Left cardiac atrium (tissue), 4 donors: ENCODE measurements around the gene BSN. TPM values are rescaled to one million over a fixed set of nuclear protein-coding genes. Genes with fewer than 3 reads are reported as not detected.

Experiments
- ATAC-seq, 2 donors: fragments of 200-7000 bp; cut with Tn5 transposase; one replicate each; pipeline ENCODE4 v1.9.1; 2020; ENCODE audit warnings: mild to moderate bottlenecking in 2 of 2, moderate library complexity in 2 of 2
- DNase-seq: peaks from one replicate; pipeline ENCODE4 v3.0.0-alpha.2; 2020
- intact Hi-C, 2 donors: fragments of 100-400 bp; cut with DNase I; formaldehyde crosslinking; loops; one replicate each; pipeline versions ENCODE4 v1.14.1 to v1.15.1; 2022 to 2023
- total RNA-seq, 2 donors: library from RNA; stranded (reverse); fragmentation: NEBNext Ultra II Directional; extraction: Animal tissue kit (Norgen Biotek cat#: 25700); gene quantifications; one replicate each; pipeline ENCODE4 v1.2.1, GENCODE V29; 2021
- donor health status: DM: no; HTN: yes; CAD: no.
- donor health status: DM: no; HTN: yes; CAD: no; lungs with severe emphysema.
- donor health status: DM: yes; HTN: yes; CAD: no.
- donor health status: Dilated cardiomyopathy.

BSN gene
- total RNA-seq, 2 donors from 2014 or later = 0.27 to 0.39 TPM

GRCh38 chr3:49700014-49700413, 145.7 kb downstream of the BSN start:
- intact Hi-C loops = no loop called here
- no peak for DNase-seq
- no peak for ATAC-seq

- DNase-seq (no peak), ATAC-seq (no peak)
- intact Hi-C loops = no loop called here
Observed at GRCh38 chr3:49700453-49701128, 146.3 kb downstream of the BSN start.

GRCh38 chr3:49701388-49702077, 147.3 kb downstream of the BSN start:
- DNase-seq (no peak), ATAC-seq (no peak)
- intact Hi-C loops = no loop called here

- DNase-seq (no peak), ATAC-seq (no peak)
- intact Hi-C loops = no loop called here
Observed at GRCh38 chr3:49702672-49703071, 148.4 kb downstream of the BSN start.

GRCh38 chr3:49703443-49703927, 149.2 kb downstream of the BSN start:
- intact Hi-C loops = no loop called here
- ATAC-seq (peak; percentile 72 to 76), DNase-seq (peak; percentile 58)

GRCh38 chr3:49703956-49704355, 149.7 kb downstream of the BSN start:
- ATAC-seq (no peak), DNase-seq (no peak)
- intact Hi-C loops = no loop called here

- DNase-seq (no peak), ATAC-seq (no peak)
- intact Hi-C loops = no loop called here
Observed at GRCh38 chr3:49704629-49705028, 150.4 kb downstream of the BSN start.

- DNase-seq (no peak), ATAC-seq (no peak)
- intact Hi-C loops = no loop called here
Observed at GRCh38 chr3:49705390-49705960, 151.2 kb downstream of the BSN start.

- DNase-seq (peak; percentile 17), ATAC-seq (no peak)
- intact Hi-C loops = no loop called here
Observed at GRCh38 chr3:49706456-49707112, 152.3 kb downstream of the BSN start.

GRCh38 chr3:49707113-49707480, 152.8 kb downstream of the BSN start:
- DNase-seq (no peak), ATAC-seq (no peak)
- intact Hi-C loops = no loop called here

GRCh38 chr3:49709852-49710251, 155.6 kb downstream of the BSN start:
- intact Hi-C loops = no loop called here
- DNase-seq = no peak

GRCh38 chr3:49711489-49711888, 157.2 kb downstream of the BSN start:
- intact Hi-C loops = no loop called here
- ATAC-seq = no peak
- DNase-seq = no peak

More at GRCh38 chr3:49709852-49710251, 155.6 kb downstream of the BSN start:
- no peak for ATAC-seq

- ATAC-seq (no peak), DNase-seq (no peak)
- intact Hi-C loops = no loop called here
Observed at GRCh38 chr3:49712166-49712565, 157.9 kb downstream of the BSN start.

GRCh38 chr3:49712631-49713317, 158.5 kb downstream of the BSN start:
- intact Hi-C loops = no loop called here
- DNase-seq (no peak), ATAC-seq (no peak)

GRCh38 chr3:49713336-49714105, 159.2 kb downstream of the BSN start:
- intact Hi-C loops = no loop called here
- ATAC-seq = no peak
- DNase-seq = no peak

- ATAC-seq = no peak
- DNase-seq = no peak
- intact Hi-C loops = no loop called here
Observed at GRCh38 chr3:49714728-49715550, 160.7 kb downstream of the BSN start.

- no peak for DNase-seq
- intact Hi-C loops = no loop called here
- ATAC-seq = no peak
Observed at GRCh38 chr3:49715611-49716121, 161.4 kb downstream of the BSN start.

- ATAC-seq = no peak
- intact Hi-C loops = no loop called here
- no peak for DNase-seq
Observed at GRCh38 chr3:49716169-49716568, 161.9 kb downstream of the BSN start.
